MM.1S (cell line): ENCODE data around the gene PLAC1.

Experiments used
- DNase-seq: peaks from one replicate; pipeline ENCODE4 v3.0.0-alpha.2; 2015
- H2AFZ ChIP-seq: fragments of 300-600 bp; sonication (generic); 2 replicates; pipeline ENCODE4 v1.6.0; 2016; ENCODE audit warnings: antibody characterized with exemption, low read length
- H3F3A ChIP-seq: fragments of 300-600 bp; sonication (generic); 2 replicates; pipeline ENCODE4 v1.6.1; 2016; ENCODE audit warnings: mild to moderate bottlenecking, antibody characterized with exemption, low read length, moderate library complexity, mixed read lengths; ENCODE audit not compliant: insufficient read depth
- H3K27ac ChIP-seq: fragments of 300-600 bp; sonication (generic); 2 replicates; pipeline ENCODE4 v1.5.1; 2016; ENCODE audit warnings: mild to moderate bottlenecking, low read length
- H3K27me3 ChIP-seq: fragments of 300-600 bp; sonication (generic); replicated peaks from 2 replicates; pipeline ENCODE4 v1.6.0; 2016; ENCODE audit warnings: low read length; ENCODE audit not compliant: insufficient read depth
- H3K36me3 ChIP-seq: fragments of 300-600 bp; sonication (generic); replicated peaks from 2 replicates; pipeline ENCODE4 v1.6.1; 2016; ENCODE audit warnings: mild to moderate bottlenecking, low read length, mixed read lengths; ENCODE audit not compliant: insufficient read depth
- H3K4me1 ChIP-seq: fragments of 300-600 bp; sonication (generic); 2 replicates; pipeline ENCODE4 v1.6.1; 2016; ENCODE audit warnings: low read length, mixed read lengths
- H3K4me2 ChIP-seq: fragments of 300-600 bp; sonication (generic); 2 replicates; pipeline ENCODE4 v1.6.0; 2016; ENCODE audit warnings: low read depth, low read length
- H3K4me3 ChIP-seq: fragments of 300-600 bp; sonication (generic); 2 replicates; pipeline ENCODE4 v1.5.1; 2016; ENCODE audit warnings: low read length, mixed read lengths
- H3K79me2 ChIP-seq: fragments of 300-600 bp; sonication (generic); 2 replicates; pipeline ENCODE4 v1.6.1; 2016; ENCODE audit warnings: mixed run types, low read length, mixed read lengths
- H3K9ac ChIP-seq: fragments of 300-600 bp; sonication (generic); 2 replicates; pipeline ENCODE4 v1.6.1; 2016; ENCODE audit warnings: low read length, mixed read lengths
- H3K9me2 ChIP-seq: fragments of 300-600 bp; sonication (generic); replicated peaks from 2 replicates; pipeline ENCODE4 v1.6.1; 2016; ENCODE audit warnings: mild to moderate bottlenecking, low read length, mixed read lengths; ENCODE audit not compliant: insufficient read depth
- H3K9me3 ChIP-seq: fragments of 300-600 bp; sonication (generic); replicated peaks from 2 replicates; pipeline ENCODE4 v1.6.1; 2016; ENCODE audit warnings: mild to moderate bottlenecking, low read length, mixed read lengths; ENCODE audit not compliant: insufficient read depth
- H4K20me1 ChIP-seq: fragments of 300-600 bp; sonication (generic); 2 replicates; pipeline ENCODE4 v1.6.1; 2016; ENCODE audit warnings: mild to moderate bottlenecking, low read length, moderate library complexity, mixed read lengths; ENCODE audit not compliant: insufficient read depth
- EZH2 ChIP-seq: fragments of 300-600 bp; sonication (generic); optimal IDR thresholded peaks from 2 replicates; pipeline ENCODE3; 2017; ENCODE audit warnings: low read depth, mild to moderate bottlenecking, antibody characterized with exemption, low read length, mixed read lengths
- EZH2phosphoT487 ChIP-seq: fragments of 300-600 bp; sonication (generic); IDR thresholded peaks from 2 replicates; pipeline ENCODE4 v1.6.1; 2018; ENCODE audit warnings: antibody characterized with exemption, low read length
- TF ChIP-seq, protein P1 (sequence below): fragments of 300-600 bp; sonication (generic); IDR thresholded peaks from 2 replicates; pipeline ENCODE4 v1.5.1; 2016; ENCODE audit warnings: antibody characterized with exemption, low read length, mixed read lengths

The PLAC1 gene

DNA sequence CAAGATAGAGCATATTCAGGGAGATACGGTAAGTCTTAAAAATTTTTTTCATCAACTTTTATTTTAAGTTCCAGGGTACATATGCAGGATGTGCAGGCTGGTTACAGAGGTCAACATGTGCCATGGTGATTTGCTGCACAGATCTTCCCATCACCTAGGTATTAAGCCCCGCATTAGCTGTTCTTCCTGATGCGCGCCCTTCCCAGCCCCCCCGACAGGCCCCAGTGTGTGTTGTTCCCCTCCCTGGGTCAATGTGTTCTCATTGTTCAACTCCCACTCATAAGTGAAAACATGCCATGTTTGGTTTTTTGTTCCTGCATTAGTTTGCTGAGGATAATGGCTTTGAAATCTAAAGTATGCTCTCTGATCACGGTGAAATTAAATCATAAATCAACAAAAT, 134.1 kb downstream of the PLAC1 start:
- no peaks in the 10 kb centered on the region for H3K27me3 ChIP-seq
- no peak overlapping the region for H3K27ac ChIP-seq
- H3K9me3 ChIP-seq, result no peaks in the 10 kb centered on the region
- H3K79me2 ChIP-seq, result no peaks in the 10 kb centered on the region
- no peak overlapping the region for H3K9ac ChIP-seq
- no peak overlapping the region for H3K4me3 ChIP-seq
- no peaks in the 10 kb centered on the region for H4K20me1 ChIP-seq
- H3K9me2 ChIP-seq, result no peaks in the 10 kb centered on the region
- no peak overlapping the region for H3K4me2 ChIP-seq
- no peak for DNase-seq
- no peak overlapping the region for H2AFZ ChIP-seq
- no peaks in the 10 kb centered on the region for H3K36me3 ChIP-seq
- no peaks in the 10 kb centered on the region for H3F3A ChIP-seq
- TF ChIP-seq, protein P1, sequence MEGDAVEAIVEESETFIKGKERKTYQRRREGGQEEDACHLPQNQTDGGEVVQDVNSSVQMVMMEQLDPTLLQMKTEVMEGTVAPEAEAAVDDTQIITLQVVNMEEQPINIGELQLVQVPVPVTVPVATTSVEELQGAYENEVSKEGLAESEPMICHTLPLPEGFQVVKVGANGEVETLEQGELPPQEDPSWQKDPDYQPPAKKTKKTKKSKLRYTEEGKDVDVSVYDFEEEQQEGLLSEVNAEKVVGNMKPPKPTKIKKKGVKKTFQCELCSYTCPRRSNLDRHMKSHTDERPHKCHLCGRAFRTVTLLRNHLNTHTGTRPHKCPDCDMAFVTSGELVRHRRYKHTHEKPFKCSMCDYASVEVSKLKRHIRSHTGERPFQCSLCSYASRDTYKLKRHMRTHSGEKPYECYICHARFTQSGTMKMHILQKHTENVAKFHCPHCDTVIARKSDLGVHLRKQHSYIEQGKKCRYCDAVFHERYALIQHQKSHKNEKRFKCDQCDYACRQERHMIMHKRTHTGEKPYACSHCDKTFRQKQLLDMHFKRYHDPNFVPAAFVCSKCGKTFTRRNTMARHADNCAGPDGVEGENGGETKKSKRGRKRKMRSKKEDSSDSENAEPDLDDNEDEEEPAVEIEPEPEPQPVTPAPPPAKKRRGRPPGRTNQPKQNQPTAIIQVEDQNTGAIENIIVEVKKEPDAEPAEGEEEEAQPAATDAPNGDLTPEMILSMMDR, result no peak
- no peak for TF ChIP-seq EZH2phosphoT487
- TF ChIP-seq EZH2, result no peak
- H3K4me1 ChIP-seq, result no peaks in the 10 kb centered on the region

DNA sequence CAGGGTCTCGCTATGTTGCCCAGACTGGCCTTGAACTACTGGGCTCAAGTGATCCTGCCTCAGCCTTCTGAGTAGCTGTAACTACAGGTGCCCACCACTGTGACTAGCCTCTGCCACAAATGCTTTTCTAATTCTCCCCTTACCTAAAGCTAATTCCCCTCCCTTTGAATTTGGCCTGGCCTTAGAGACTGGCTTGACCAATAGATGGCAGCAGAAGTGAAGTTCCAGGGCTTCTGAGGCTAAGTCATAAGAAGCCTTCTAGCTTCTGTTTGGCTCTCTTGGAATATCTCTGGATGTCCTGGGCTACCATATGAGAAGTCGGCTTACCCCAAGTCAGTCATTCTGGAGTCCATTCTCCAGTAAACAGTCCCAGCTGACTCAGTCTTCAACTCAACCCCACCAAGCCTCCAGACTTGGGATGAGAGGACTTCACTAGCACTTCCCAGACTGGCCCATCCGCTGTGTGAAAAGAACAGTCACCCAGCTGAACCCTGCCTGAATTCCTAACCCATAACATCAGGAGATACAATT, 137.3 kb downstream of the PLAC1 start:
- H3K36me3 ChIP-seq, result no peaks in the 10 kb centered on the region
- no peaks in the 10 kb centered on the region for H3K4me1 ChIP-seq
- no peaks in the 10 kb centered on the region for H3K9me2 ChIP-seq
- no peaks in the 10 kb centered on the region for H3K27me3 ChIP-seq
- H3K79me2 ChIP-seq, result no peaks in the 10 kb centered on the region
- no peak overlapping the region for H3K27ac ChIP-seq
- H3K4me2 ChIP-seq, result no peak overlapping the region
- no peak overlapping the region for H3K9ac ChIP-seq
- H2AFZ ChIP-seq, result no peak overlapping the region
- no peaks in the 10 kb centered on the region for H3F3A ChIP-seq
- TF ChIP-seq, protein P1, result peak; percentile 65
- TF ChIP-seq EZH2, result no peak
- H3K9me3 ChIP-seq, result no peaks in the 10 kb centered on the region
- H4K20me1 ChIP-seq, result no peaks in the 10 kb centered on the region
- H3K4me3 ChIP-seq, result no peak overlapping the region
- DNase-seq, result peak; percentile 57
